HG02642 (cell line): ENCODE results near the gene CXCR3.
"Not testable (repeated sequence)": the region's sequence is repeated elsewhere in the genome, so short reads cannot be mapped to it uniquely, and the experiment has no call there.

ENCODE experiments used
- ATAC-seq: cut with Tn5 transposase; IDR thresholded peaks from one replicate; pipeline ENCODE4 v1.9.1; 2021; ENCODE audit warnings: mild to moderate bottlenecking; ENCODE audit not compliant: unreplicated experiment, poor library complexity

The CXCR3 gene

DNA sequence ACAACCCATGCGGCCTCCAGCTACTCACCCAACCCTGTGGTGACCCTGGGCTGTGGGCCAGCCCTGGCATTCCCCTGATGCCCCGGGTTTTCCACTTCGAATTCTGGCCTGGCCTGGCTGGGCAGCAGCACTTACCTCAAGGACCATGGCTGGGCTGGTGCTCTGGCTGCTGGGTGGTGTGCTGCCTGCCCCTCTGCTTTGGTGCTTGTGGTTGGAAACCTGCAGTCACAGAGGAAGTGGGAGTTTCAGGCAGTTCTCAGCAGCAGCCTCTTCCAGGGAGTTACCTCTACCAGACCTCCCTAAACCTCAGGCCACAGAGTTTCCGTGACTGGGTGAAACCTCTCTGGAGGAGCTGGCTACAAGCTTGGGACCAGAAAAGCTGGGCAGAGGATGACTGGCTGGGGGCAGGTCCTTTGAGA, at the start of gene CXCR3:
CXCR3 (minus strand) TSS at position 209 of the 419 bp plus-strand sequence; CDS start at position 147, 62 bp downstream.
- ATAC-seq = peak; percentile 64

DNA sequence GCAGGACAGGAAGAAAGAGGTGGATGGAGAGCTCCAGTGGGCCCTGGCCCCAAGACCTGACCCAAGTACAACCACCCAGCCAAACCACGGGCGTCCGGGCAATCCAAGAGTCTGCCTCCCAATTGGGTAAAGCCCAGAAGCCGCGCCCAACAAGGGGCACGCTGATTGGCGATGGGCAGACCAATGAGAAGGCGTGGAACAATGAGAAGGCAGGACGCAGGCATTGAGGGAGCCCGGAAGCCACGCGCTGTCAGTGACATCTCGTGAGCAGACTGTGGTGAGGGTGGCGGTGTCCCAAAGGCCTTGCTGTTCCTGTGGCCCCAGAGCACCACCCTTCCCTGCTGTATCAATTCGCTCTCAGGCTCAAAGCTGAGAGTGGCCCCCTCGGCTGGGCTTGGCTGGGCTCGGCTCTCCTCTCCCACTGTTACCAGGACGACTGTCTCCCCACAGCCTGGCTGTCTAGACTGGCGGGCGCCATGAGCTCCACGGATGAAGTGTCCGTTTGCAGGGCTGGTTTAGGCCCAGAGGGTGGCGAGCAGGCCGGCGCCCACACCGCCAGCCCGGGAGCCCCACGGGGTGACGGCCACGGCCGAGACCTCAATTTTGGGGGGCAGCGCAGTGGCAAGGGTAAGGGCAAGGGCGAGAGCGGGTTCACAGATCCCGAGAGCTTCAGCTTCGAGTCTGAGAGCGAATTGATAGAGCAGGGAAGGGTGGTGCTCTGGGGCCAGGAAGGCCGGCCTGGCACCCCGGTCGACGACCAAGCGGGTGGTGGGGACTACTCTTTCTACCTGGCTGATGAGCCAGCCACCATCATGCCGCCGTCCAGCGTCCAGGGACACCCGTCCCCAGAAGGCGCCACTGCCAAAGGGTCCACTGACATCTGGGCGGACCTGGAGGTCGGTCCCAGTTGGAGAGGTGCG, 49.3 kb upstream of the CXCR3 start, which contains the start of gene LOC101059915:
LOC101059915 (plus strand) TSS at position 219 of the 920 bp plus-strand sequence.
- ATAC-seq = no peak

DNA sequence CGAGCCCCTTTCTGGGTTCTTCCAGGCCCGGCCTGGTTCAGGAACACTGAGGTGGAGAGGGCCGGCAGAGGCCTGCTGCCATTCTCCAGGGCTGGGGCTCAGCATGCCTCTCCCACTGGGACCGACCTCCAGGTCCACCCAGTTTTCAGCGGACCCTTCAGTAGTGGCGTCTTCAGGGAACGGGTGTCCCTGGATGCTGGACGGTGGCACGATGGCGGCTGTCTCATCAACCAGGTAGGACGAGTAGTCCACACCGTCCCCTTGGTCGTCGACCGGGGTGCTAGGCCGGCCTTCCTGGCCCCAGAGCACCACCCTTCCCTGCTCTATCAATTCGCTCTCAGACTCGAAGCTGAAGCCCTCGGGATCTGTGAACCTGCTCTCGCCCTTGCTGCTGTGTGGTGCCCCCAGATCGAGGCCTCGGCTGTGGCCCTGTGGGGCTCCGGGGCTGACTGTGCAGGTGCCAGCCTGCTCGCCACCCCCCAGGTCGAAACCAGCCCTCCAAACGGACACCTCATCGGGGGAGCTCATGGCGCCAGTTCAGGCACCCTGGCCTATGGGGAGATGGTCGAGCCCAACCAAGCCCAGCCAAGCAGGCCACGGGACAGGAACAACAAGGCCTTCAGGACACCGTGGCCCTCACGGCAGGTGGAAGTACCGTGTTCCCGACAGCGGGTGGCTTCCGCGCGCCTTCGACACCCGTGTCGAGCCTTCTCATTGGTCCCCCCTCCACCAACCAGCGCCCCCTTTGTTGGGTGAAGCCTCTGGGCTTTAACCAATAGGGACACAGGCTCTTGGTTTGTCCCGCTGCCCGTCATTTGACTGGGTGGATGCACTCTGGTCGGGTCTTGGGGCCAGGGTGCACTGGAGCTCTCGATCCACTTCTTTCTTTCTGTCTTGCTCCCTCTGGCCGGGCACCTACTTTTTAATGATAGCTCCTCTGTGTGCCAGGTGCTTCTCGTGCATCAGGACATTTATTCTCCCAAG, 48.2 kb upstream of the CXCR3 start:
- ATAC-seq = no peak

DNA sequence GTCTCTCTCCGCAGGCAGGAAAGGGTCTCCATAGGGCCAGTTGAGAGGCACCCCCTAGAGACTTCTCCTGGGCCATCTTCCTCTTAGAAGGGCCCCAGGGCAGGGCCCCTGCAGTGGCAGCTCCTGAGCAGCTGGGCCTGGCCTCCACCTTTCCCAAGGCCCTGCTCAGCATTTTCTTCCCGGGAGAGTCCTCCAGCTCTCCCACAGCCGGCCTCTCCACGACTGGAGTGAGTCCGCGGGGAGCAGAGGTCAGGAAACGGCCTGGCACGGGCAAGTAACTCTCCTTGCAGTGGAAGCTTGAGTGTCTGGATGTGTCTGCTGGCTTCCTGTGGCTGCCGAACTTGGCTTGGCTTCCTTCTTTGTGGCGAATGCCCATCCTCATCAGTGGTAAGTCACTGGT, 47.4 kb upstream of the CXCR3 start:
- no peak for ATAC-seq

DNA sequence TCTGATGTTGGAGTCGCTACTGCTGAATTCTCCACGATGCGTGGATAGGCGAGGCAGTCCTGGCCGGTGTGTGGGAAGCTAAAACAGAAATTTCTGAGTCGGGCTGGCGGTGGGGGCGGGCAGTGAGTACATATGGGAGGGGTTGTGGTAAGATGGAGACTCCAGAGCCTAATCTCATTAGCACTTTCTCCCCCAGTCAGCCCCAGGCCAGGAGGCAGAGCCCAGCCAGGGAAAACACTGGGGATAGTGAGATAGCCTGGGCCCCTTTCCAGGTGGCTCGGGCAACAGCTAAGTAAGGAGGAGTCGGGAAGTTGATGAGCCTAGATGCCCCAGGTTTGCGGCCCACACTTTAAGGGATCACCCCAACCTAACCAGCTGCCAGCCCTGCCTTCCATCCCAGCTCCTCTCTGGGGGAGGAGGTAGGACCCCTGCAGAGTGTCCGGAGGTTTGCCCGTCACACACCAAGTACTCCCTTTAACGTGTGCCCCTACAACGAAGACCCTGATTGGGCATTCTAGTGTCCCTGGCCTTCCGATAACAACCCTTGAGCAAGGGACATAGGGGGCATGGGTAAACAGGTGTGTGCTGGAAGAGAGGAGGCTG, 46.7 kb upstream of the CXCR3 start:
- no peak for ATAC-seq

DNA sequence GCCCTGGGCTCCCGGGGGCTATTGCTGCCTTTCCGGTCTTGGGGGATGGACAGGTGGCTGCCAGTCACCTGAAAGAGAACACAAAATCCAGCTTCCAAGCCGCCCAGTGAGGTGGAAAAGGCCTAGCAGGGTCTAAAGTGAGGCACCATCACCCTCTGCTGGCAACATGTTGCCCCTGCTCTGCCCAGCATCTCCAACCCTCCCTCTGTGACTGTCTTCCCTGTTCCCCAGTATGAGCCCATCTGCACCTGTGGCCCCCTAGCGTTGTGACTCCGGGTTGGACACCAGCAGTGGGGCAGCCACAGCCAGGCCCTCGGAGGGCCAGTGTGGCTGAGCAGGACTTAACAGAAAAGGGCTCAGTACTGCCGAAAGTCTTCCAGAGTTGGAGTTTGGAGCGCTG, 45.9 kb upstream of the CXCR3 start:
- ATAC-seq = not testable (repeated sequence)

DNA sequence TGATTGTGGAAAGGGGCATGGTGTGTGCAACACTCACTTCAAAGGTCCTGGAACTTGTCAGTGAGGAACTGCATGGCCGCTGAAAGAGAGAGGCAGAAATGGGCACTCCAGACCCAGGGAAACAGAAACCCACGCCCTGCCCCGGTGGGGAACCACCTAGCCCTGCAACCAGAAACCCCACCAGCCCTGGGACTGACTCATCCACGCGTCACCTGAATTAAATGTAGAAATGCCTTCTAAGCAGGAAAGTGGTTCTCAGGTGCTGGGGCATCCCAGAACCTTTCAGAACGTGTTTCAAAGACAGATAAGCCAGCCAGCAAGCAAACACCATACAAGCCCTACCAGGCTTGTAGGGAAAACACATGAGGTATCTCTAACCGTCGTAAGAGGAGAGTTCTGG, 44.9 kb upstream of the CXCR3 start:
- ATAC-seq = not testable (repeated sequence)

DNA sequence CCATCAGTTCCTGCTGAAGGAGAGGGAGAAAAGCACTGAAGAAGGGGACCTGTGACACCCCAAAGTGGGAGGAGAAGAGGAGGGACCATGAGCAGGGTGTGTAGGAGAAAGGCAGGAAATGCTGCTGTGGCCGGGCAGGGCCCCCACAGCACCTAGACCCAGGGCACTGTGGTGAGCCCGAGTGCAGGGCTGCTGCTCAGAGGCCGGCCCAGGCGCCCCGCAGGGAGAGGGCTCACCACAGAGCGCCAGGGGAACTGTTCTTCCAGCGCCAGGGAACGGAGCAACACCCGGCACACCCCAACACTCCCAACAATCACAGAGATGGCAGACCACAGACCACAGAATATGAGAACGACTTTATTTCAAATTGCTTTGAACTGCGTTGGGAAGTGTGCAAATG, 44.3 kb upstream of the CXCR3 start:
- not testable (repeated sequence) for ATAC-seq

DNA sequence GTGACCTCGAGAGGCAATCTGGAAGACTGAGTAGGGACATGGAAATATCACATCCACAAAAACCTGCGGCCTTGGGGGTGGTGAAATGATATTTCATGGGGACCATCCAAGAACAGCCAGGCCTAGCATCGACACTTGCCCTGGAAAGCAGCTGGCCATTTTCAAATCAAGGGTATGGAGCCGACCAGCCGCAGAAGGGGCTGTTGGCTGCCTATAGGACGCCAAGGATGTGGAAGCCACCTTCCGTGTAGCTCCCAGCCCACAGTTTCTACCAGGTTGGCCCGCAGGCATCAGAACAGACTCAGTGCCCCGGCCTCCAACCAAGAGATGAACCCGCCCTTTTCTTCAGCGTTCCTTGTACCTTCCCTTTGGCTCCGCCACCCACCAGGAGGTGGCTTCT, 43.6 kb upstream of the CXCR3 start:
- ATAC-seq = no peak

DNA sequence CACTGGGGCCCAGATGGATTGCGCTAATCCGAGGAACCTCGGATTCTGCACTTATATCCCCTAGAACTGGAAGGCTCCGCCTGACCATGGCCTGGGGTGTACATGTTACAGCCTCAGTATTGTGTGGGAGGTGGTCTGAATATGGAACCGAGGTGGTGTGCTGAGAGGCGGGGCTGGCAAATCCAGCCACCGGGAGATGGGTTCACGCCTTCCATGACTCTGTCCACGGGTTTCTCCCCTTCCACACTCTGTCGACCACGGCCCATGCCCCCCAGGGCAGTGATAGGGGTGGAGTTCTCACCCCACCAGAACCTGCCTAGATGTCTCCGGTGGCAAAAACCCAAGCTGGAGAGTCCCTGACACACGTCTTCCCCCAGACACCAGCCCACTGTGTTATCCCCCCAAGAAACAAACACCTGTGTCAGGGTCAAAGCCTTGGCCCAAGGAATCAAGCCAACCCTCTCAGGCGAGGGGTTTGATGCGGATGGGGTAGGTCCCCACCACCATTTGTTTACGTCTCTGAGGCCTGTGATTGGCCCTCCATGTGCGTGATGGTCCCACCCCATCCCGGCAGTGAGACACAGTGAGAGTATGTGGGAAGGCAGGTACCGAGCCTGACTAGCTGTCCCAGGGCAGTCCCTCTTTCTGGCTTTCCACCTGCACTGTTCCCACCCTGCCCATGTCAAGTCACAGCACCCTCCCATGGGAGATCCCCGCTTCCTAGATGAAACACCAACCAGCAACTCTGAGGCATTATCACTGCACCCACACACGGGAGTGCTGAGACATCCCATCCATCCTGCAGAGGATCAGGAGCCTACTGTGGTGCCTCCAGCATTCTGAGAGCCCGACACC, 42.5 kb upstream of the CXCR3 start:
- no peak for ATAC-seq

DNA sequence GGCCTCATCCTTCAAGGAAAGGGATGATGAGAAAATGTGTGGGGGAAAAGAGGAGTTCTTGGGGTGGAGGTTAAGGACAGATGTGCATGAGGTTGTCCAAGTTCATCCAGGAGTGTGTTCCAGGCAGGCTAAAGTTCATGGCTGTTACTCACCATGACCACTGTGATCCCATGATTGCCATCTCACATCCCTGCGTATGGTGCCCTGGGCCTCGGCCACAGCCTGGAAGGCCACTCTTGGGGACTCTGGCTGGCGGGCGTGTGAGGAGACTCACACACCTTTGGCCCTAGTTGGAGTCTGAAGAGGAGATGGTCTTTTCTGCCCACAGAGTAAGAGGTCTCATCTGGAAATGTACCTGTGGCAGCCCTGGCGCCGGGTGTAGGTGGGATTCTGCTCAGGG, 41.6 kb upstream of the CXCR3 start:
- no peak for ATAC-seq

DNA sequence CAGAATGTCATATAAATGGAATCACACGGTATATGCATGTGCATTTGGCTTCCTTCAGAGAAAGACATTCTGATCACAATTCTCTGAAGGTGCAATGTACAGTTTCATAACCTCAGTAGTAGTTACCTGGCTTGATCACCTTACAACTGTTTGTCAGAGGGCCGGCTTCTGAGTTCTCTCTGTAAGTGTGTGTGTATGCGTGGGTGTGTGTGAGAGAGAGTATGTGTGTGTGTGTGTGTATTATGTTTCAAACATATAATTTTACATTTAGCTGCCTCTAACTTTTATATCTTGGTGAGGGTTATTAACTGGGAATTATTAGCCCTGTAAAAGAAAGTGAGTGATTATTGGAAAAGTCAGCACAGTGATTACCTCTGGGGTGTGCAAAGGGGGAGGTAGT, 41.0 kb upstream of the CXCR3 start:
- ATAC-seq = no peak

DNA sequence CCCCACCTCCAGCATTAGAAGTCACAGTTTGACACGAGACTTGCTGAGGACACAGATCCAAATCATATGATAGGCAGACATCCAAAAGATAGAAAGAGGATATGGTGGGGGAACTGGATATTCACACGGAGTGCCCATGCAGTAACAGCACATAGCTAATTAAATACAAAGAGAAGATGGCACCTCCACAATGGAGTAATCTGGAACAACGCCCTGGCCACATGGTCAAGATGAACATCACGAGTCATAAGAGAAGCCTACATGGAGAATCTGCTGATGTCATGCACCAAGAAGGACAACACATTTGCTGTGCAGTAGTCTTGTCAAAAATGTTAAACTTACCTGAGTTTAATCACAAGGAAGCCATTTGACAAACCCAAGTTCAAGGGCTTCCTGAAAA, 39.0 kb upstream of the CXCR3 start:
- no peak for ATAC-seq

DNA sequence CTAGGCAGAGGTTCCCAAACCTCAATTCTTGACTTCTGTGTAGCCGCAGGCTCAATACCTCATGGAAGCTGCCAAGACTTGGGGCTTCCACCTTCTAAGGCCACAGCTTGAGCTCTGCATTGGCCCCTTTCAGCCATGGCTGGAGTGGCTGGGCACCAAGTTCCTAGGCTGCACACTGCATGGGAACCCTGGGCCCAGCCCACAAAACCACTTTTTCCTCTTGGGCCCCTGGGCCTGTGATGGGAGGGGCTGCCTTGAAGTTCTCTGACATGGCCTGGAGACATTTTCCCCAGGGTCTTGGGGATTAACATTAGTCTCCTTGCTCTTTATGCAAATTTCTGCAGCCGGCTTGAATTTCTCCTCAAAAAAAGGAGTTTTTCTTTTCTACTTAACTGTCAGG, 35.0 kb upstream of the CXCR3 start:
- no peak for ATAC-seq

DNA sequence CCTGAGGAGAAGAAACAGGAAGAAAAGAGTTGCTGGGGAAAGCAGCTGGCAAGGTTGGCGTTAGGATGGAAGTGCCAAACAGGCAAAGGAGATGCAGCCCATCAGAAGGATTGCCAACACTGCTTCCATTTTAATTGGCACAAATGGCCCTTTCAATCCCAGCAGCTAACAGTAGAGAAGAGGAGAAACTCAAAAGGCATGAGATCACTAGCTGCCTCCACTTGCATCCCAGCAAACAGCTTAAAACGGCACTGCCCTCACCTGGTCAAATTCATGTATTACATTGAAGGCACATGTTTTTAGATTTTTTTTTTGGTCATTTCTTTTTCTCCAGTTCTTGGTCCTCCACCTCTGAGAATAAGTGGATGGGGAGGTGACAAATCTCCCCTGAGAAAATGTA, 34.1 kb upstream of the CXCR3 start:
- no peak for ATAC-seq

DNA sequence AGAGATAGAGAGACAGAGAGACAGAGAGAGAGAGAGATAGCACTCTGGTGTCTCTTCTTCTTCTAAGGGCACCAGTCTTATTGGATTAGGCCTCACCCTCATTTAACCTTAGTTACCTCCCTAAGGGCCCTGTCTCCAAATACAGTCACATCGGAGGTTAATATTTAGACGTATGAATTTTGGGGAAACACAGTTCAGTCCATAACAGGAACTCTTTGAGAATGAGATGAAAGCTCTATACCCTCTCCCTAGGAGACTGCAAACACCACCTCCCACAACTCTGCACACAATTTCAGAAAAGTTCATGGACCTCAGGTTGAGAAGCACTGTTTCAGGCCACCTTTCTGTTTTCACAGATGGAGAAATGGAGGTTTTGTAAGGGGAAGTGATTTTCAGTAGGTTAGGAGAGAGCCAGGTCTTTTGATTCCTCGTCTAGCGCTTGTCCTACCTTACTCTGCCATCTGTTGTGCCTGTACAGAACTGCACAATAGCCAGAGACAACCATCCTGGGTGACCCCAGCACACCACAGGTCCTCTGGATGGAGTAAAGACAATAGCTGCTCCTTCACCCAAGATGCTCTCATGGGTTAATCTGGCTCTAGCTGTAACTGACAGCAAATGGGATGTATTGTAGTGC, 32.1 kb upstream of the CXCR3 start:
- peak; percentile 75 for ATAC-seq

DNA sequence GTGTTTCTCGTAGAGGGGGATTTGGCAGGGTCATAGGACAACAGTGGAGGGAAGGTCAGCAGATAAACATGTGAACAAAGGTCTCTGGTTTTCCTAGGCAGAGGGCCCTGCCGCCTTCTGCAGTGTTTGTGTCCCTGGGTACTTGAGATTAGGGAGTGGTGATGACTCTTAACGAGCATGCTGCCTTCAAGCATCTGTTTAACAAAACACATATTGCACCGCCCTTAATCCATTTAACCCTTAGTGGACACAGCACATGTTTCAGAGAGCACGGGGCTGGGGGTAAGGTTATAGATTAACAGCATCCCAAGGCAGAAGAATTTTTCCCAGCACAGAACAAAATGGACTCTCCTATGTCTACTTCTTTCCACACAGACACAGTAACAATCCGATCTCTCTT, 26.1 kb upstream of the CXCR3 start:
- ATAC-seq = not testable (repeated sequence)

DNA sequence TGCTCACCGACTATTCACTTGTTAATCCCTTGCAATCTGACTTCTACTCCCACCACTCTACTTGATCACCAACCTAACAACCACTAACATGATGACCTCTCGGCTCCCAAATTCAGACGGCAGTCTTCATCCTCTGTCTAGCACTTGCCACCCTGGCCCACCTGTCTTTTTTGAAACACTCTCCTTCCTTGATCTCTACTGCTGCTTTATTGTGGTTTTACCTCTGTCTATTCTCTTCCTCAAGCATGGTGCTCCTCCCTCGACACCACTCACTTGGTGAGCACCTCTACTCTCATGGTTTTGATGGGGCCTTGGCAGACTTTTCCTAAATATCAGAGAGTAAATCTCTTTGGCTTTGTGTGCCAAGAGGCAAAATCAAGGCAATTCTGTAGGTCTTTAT, 21.7 kb upstream of the CXCR3 start:
- no peak for ATAC-seq

DNA sequence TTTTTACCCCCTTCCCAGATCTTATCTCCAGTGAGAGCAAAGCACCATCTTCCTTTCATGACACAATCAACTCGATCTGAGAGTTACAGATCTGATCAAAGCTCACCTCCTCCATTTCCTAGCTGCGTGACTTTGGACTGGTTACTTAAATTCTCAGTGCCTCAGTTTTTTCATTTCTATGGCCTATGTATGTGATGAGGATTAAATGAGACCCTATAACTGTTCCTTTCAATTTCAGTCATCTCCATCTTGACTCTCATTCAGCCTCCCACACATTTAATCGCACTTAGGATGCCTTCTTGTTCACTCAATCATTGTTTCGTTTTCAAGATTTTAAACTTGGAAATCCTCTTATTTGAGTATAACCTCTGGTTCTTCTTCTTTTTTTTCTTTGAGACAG, 20.1 kb upstream of the CXCR3 start:
- ATAC-seq = no peak
